HL-60 (cell line): ENCODE results near the gene DBX1.

Experiments
- CTCF ChIP-seq: IDR thresholded peaks from one replicate; pipeline ENCODE4 v1.5.1; 2011; ENCODE audit warnings: low read length, control low read depth, inconsistent platforms; ENCODE audit not compliant: insufficient read depth
- GABPA ChIP-seq: IDR thresholded peaks from 2 replicates; pipeline ENCODE4 v1.6.1; 2012; ENCODE audit warnings: low read depth
- POLR2AphosphoS5 ChIP-seq: IDR thresholded peaks from 2 replicates; pipeline ENCODE4 v1.6.1; 2012; ENCODE audit warnings: low read depth
- REST ChIP-seq: IDR thresholded peaks from 2 replicates; pipeline ENCODE4 v1.6.1; 2012; ENCODE audit warnings: low read depth; ENCODE audit not compliant: insufficient replicate concordance
- SPI1 ChIP-seq: IDR thresholded peaks from 2 replicates; pipeline ENCODE4 v1.6.1; 2012; ENCODE audit warnings: low read depth, mild to moderate bottlenecking, borderline replicate concordance

- TF ChIP-seq CTCF = no peak
- no peak for TF ChIP-seq GABPA
- no peak for TF ChIP-seq POLR2AphosphoS5
- TF ChIP-seq REST = no peak
- TF ChIP-seq SPI1 = no peak
Measured at GRCh38 chr11:20203831-20204230, 43.6 kb upstream of the DBX1 start.
